CD4-positive, alpha-beta T cell (primary cell): ENCODE measurements around the gene EMC8. TPM values are rescaled to one million over a fixed set of nuclear protein-coding genes. Genes with fewer than 3 reads are reported as not detected.

ENCODE experiments used
- ATAC-seq: fragments of 200-7000 bp; cut with Tn5 transposase; one replicate; pipeline ENCODE4 v1.10.0; 2022; ENCODE audit warnings: mild to moderate bottlenecking; ENCODE audit not compliant: poor library complexity
- CTCF ChIA-PET: fragments of 350-600 bp; sonication (Branson Sonifier 250); formaldehyde crosslinking; loops from one replicate; lab custom pipeline; 2021; ENCODE audit warnings: antibody characterized with exemption, inconsistent platforms; lab: Charles Lee
- POLR2A ChIA-PET: fragments of 350-600 bp; sonication (Branson Sonifier 250); formaldehyde crosslinking; loops from one replicate; lab custom pipeline; 2021; ENCODE audit warnings: antibody characterized with exemption, inconsistent platforms; lab: Charles Lee
- DNase-seq, 14 experiments: peaks; one replicate each; pipeline ENCODE4 v3.0.0-alpha.2; 2013 to 2020; ENCODE audit warnings: mixed read lengths in 2 of 14
- H3K27ac ChIP-seq, 2 donors: one replicate each; pipeline versions ENCODE4 v1.5.1 to v1.7.0; 2013; ENCODE audit warnings: low read length in 2 of 2, low read depth in 1 of 2, mild to moderate bottlenecking in 1 of 2
- H3K27me3 ChIP-seq, 2 experiments: 1 replicate in 1 of 2; 2 replicates in 1 of 2; pipeline versions ENCODE4 v1.6.1 to v1.7.0; 2013; ENCODE audit warnings: low read length in 2 of 2, control low read depth in 1 of 2, mild to moderate bottlenecking in 1 of 2, moderate library complexity in 1 of 2; ENCODE audit not compliant: insufficient read depth in 2 of 2, control insufficient read depth in 1 of 2
- H3K36me3 ChIP-seq: one replicate; pipeline ENCODE4 v1.6.1; 2013; ENCODE audit warnings: low read length, control low read depth; ENCODE audit not compliant: insufficient read depth
- H3K4me1 ChIP-seq: one replicate; pipeline ENCODE4 v1.6.1; 2013; ENCODE audit warnings: low read length, control low read depth; ENCODE audit not compliant: insufficient read depth
- H3K4me3 ChIP-seq: one replicate; pipeline ENCODE4 v1.5.1; 2013; ENCODE audit warnings: mild to moderate bottlenecking, low read length, moderate library complexity
- H3K9me3 ChIP-seq, 2 experiments: 1 replicate in 1 of 2; 2 replicates in 1 of 2; pipeline versions ENCODE4 v1.6.1 to v1.7.0; 2013; ENCODE audit warnings: low read length in 2 of 2, mild to moderate bottlenecking in 2 of 2, control low read depth in 1 of 2, moderate library complexity in 1 of 2; ENCODE audit not compliant: control insufficient read depth in 1 of 2, insufficient read depth in 1 of 2
- H3K27ac Mint-ChIP-seq: one replicate; pipeline ENCODE4 v1.8.0; 2020; ENCODE audit warnings: mixed read lengths
- H3K27me3 Mint-ChIP-seq: one replicate; pipeline ENCODE4 v1.8.0; 2021; ENCODE audit warnings: mixed read lengths
- H3K36me3 Mint-ChIP-seq: one replicate; pipeline ENCODE4 v1.8.0; 2021; ENCODE audit warnings: low read depth, mixed read lengths
- H3K4me1 Mint-ChIP-seq: one replicate; pipeline ENCODE4 v1.8.0; 2021; ENCODE audit warnings: low read depth, mixed read lengths
- H3K4me3 Mint-ChIP-seq: one replicate; pipeline ENCODE4 v1.8.0; 2020; ENCODE audit warnings: mild to moderate bottlenecking, mixed read lengths
- H3K9me3 Mint-ChIP-seq: one replicate; pipeline ENCODE4 v1.8.0; 2020; ENCODE audit warnings: mixed read lengths
- CTCF ChIP-seq: fragments of 200-600 bp; IDR thresholded peaks from one replicate; pipeline ENCODE4 v1.8.0; 2022; ENCODE audit warnings: antibody characterized with exemption, mild to moderate bottlenecking
- intact Hi-C, 2 experiments: fragments of 100-400 bp; cut with DNase I in 1 of 2; cut with micrococcal nuclease in 1 of 2; formaldehyde crosslinking; loops; one replicate each; pipeline versions ENCODE4 v1.15.1 to v1.9.0; 2023 to 2025; cut with DNase I, micrococcal nuclease
- total RNA-seq, 174 experiments: library from RNA in 2 of 174; stranded (reverse) in 2 of 174; gene quantifications; one replicate each; pipeline ENCODE4 v1.2.3 and lab custom pipeline; 2021 to 2026

The EMC8 gene
- total RNA-seq, 2 experiments from 2014 or later, result 38.9 to 41.7 TPM

- H3K27ac Mint-ChIP-seq, result no peak overlapping the region
- no peak overlapping the region for H3K4me3 Mint-ChIP-seq
- ChIA-PET POLR2A (no interaction called here), CTCF (no interaction called here)
- H3K36me3 Mint-ChIP-seq, result no peaks in the 10 kb centered on the region
- intact Hi-C loops, result no loop called here
- no peaks in the 10 kb centered on the region for H3K4me1 ChIP-seq
- H3K9me3 ChIP-seq, result no peaks in the 10 kb centered on the region
- peaks cover 2% of the 10 kb centered on the region for H3K27me3 Mint-ChIP-seq
- H3K27me3 ChIP-seq, result no peaks in the 10 kb centered on the region
- ATAC-seq (no peak), DNase-seq (no peak)
- no peak overlapping the region for H3K27ac ChIP-seq
- H3K4me1 Mint-ChIP-seq, result no peaks in the 10 kb centered on the region
- no peak overlapping the region for H3K4me3 ChIP-seq
- no peaks in the 10 kb centered on the region for H3K36me3 ChIP-seq
- H3K9me3 Mint-ChIP-seq, result no peaks in the 10 kb centered on the region
- TF ChIP-seq CTCF, result no peak
Observed at GRCh38 chr16:85765211-85765610, 34.1 kb downstream of the EMC8 start.

- Histone ChIP-seq H3K27me3 (peaks cover 0 to 8% of the 10 kb centered on the region in 2 experiments), H3K27ac (no peak overlapping the region), H3K4me3 (no peak overlapping the region), H3K36me3 (no peaks in the 10 kb centered on the region), H3K9me3 (no peaks in the 10 kb centered on the region), H3K4me1 (peaks cover 11% of the 10 kb centered on the region)
- DNase-seq, result no peak
- no peak for TF ChIP-seq CTCF
- no peaks in the 10 kb centered on the region for H3K36me3 Mint-ChIP-seq
- H3K9me3 Mint-ChIP-seq, result no peaks in the 10 kb centered on the region
- peaks cover 8% of the 10 kb centered on the region for H3K4me1 Mint-ChIP-seq
- intact Hi-C loops, result no loop called here
- ATAC-seq, result no peak
- no peak overlapping the region for H3K4me3 Mint-ChIP-seq
- H3K27me3 Mint-ChIP-seq, result peaks cover 18% of the 10 kb centered on the region
- ChIA-PET POLR2A (no interaction called here), CTCF (no interaction called here)
- H3K27ac Mint-ChIP-seq, result no peak overlapping the region
Observed at GRCh38 chr16:85763616-85764015, 35.7 kb downstream of the EMC8 start.

- Mint-ChIP-seq H3K9me3 (no peaks in the 10 kb centered on the region), H3K27me3 (peaks cover 21% of the 10 kb centered on the region), H3K4me3 (no peak overlapping the region), H3K27ac (no peak overlapping the region), H3K36me3 (no peaks in the 10 kb centered on the region), H3K4me1 (peaks cover 8% of the 10 kb centered on the region)
- H3K9me3 ChIP-seq, result no peaks in the 10 kb centered on the region
- intact Hi-C loops, result no loop called here
- H3K27ac ChIP-seq, result no peak overlapping the region
- H3K4me1 ChIP-seq, result peaks cover 11% of the 10 kb centered on the region
- DNase-seq (no peak), ATAC-seq (no peak)
- H3K36me3 ChIP-seq, result no peaks in the 10 kb centered on the region
- peaks cover 0 to 10% of the 10 kb centered on the region in 2 experiments for H3K27me3 ChIP-seq
- CTCF ChIA-PET, result no interaction called here
- POLR2A ChIA-PET, result no interaction called here
- TF ChIP-seq CTCF, result no peak
- no peak overlapping the region for H3K4me3 ChIP-seq
Observed at GRCh38 chr16:85762970-85763369, 36.4 kb downstream of the EMC8 start.
